ENCODE measurements around the gene E2F4.

- TF ChIP-seq CTCF (IDR thresholded peaks at IDR 0.05; ENCODE audit: insufficient read depth, low read length, poor library complexity, severe bottlenecking) (no peak), EZH2phosphoT487 (conservative IDR thresholded peaks at IDR 0.05; ENCODE audit: low read length) (no peak)
Observed at GRCh38 chr16:67185651-67186134, 6.3 kb upstream of the E2F4 start.

All from SU-DHL-6 (cell line).